NCI-H1436 (cell line): ENCODE measurements around the gene PRMT3.
"Not testable (repeated sequence)": the region's sequence is repeated elsewhere in the genome, so short reads cannot be mapped to it uniquely, and the experiment has no call there.

Experiments used
- DNase-seq: peaks from one replicate; lab custom pipeline; 2025; lab: John Stamatoyannopoulos, UW

Gene PRMT3

DNA sequence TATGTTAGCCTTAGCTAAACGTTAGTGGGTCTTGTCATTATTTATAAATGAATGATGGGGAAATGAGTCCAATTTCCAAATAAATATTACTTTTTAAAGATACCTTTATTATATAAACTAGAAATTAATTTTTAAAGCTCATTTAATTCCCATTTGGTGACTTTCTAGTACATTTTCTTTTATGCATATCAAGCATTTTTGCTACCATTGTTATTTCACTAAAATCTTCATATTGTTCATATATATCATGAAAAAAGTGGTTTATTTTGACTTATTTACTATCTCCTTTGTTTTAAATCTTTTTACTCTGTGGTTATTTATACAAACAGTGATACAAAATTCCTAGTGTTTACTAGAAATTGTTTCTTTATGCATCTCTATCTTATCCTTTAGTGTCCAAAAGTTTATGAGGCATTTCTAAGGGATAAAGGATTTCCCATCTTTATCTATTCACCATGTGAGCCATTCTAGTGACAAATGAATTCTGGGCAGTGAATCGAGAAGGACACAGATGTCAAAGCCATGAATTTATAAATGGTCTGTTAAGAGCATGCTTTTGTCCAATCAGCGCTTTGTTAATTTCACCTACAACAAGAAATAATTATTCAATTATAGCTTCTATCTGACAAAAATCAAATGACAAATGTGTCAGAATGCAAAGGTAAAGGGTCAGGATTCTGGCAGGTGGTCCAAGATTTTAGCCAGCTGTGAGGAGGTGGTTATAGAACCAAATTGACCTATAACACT is 70.6 kb downstream of the PRMT3 start:
- DNase-seq = no peak

DNA sequence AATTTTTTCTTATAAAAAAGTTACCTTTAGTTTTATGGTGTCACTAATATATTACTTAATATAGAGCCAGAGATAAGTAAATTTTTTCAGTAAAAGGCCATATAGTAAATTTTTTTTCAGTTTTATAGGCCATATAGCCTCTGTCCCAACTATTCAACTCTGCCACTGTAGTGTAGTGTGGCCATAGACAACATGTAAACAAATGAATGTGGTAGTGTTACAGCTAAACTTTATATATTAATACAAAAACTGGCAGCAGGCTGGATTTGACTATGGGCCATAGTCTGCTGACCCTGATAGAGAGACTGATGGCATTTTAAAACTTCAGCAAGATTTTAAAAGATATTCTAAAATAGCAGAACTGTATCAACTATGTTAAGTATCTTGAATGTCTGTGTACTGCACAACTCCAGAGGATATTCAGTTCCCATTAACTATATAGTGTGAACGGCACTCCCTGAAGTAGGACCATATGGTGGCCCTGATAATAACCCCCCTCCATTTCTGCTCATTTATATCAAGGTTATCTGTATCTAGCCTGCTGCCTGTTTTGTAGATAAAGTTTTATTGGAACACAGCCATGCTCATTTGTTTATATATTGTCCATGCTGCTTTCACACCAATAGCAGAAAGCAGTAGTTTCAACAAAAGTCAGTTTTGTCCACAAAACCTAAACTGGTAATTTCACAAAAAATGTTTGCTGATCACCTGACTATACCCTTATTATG is 71.6 kb downstream of the PRMT3 start:
- no peak for DNase-seq

DNA sequence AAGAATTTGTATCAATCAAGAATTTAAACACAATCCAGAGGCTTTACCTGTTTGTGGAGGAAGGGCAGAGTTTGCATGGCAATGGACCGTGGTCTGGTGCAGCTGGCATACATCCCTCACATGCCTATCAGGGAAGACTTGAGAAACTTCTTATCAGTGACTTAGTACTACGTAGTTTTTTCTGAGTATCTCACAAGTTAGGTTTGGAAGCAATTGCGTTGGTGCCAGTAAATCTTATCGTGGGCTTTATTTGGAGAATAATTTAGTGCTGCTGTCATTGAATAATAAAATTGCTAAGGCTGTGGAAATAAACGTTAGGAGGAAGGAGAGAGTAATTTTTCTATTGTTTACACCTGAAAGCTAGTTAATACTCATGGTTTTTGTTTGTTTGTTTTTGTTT is 72.3 kb downstream of the PRMT3 start:
- no peak for DNase-seq

DNA sequence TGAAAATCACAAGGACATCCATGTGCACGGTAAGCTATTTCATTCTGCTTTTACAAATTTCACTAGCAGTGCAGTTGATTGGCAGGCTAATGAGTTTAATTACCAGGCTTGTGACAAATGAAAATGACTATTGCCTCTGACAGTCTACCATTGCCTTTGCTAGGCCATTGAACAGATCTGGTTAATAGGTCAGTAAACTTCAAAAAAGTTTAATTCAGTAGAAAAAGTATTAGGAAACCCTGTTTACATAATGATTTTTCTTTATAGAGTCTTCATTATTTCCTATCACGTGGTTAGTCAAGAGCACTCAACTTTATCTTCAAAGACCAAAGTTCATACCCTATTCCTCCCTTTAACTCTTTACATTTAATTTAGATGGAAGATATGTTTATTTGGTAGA is 77.0 kb downstream of the PRMT3 start:
- DNase-seq = peak; percentile 12

DNA sequence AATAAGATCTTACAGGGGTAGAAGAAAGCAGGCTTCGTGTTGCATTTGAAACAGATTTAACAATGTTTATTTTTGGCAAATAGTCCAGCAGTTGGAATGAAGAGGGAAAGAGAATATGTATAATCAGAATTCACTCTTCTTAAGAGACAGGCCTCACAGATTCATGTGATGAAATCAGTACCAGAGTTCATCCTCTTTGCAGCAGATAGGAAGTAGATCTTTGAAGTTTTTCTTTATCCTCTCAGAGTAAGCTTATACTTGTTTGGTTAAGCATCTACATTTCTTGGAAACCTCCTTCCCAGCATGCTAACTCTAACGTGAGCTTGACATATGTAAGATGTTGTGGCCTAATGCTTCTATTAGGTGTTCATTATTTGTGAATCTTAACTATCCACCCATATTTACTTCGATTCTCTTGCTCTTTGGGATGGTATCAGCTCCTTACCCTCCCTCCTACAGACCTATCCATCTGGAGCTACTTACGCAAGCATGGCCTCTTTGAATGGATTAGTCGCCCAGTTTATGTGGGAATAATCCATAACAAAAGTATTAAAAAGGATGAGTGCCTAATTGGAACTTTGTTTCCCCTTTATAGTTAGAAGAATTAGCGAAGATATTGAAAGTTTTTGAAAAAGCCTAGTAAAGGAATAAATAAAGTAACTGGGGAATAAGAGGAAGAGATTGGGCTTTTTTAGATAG is 80.1 kb downstream of the PRMT3 start:
- DNase-seq = no peak

DNA sequence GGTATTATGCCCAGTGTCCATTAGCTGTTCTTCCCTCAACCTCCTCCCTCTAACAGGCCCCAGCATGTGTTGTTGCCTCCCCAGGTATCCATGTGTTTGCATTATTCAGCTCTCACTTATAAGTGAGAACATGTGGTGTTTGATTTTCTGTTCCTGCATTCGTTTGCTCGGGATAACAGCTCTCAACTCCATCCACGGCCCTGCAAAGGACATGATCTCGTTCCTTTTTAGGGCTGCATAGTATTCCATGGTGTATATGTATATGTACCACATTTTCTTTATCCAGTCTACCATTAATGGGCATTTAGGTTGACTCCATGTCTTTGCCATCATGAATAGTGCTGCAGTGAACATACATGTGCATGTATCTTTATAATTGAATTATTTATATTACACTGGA is 82.8 kb downstream of the PRMT3 start:
- DNase-seq = no peak

DNA sequence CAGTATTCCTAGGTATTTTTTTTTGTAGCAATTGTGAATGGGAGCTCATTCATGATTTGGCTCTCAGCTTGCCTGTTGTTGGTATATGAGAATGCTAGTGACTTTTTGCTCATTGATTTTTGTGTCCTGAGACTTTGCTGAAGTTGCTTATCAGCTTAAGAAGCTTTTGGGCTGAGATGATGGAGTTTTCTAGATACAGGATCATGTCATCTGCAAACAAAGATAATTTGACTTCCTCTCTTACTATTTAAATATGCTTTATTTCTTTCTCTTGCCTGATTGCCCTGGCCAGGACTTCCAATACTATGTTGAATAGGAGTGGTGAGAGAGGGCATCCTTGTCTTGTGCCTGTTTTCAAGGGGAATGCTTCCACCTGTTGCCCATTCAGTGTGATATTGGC is 84.4 kb downstream of the PRMT3 start:
- DNase-seq = not testable (repeated sequence)

DNA sequence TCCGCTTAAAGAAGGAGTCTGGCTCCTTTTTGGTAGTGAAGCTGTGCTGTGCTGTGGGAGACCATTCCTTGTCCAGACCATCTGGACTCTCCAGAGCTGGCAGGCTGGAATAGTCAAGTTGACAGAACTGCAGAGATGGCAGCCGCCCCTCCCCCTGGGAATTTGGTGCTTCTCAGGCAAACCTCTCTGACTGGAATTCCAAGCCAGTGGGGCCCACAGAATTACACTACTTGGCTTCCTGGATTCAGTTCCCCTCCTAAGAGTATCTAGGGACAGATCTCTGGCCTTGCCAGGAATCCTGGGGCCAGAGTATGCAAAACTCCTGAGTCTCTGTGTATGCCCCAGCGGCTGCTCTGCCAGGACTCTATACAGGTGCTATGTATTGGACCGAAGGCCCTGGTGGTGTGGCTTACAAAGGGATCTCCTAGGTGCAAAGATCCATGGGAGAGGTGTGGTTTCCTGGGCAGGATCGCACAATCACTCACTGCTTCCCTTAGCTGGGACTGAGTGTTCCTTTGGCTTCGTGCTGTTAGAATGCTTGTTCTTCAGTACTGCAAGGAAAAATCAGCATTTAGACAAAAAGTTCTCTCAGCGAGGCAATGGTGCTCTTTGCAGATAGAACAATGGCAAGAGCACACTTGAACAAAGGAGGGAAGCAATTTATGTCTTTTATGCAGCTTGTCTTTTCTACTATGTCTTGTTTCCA is 86.8 kb downstream of the PRMT3 start:
- peak; percentile 11 for DNase-seq

DNA sequence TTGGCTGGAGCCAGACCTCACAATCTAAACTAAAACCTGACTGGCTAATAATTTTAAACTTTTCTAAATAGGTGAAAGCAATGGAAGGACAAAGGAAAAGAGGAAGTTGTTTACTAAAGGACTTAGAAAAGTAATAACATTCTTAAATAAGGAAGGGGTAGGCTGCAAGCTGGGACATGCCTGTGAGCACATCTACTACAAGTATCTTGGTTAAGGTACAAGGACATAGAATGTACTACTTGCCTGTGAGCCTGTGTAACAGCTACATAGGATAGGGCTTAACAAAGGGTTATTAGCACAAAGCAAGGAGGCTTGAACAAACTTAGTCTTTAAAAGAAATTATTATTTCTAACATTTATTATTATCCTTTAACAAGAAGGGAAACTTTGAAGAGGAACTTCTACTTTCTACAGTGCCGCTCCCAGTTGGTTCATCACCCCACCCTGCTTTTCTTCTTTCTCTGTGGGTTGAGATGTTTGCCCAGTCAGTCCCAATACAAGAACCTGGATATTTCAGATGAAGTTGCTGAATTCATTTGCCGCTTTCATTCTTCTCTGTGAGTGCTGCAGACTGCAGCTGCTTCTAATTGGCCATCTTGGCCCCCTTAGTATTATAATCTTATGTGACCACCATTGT is 87.5 kb downstream of the PRMT3 start:
- no peak for DNase-seq

DNA sequence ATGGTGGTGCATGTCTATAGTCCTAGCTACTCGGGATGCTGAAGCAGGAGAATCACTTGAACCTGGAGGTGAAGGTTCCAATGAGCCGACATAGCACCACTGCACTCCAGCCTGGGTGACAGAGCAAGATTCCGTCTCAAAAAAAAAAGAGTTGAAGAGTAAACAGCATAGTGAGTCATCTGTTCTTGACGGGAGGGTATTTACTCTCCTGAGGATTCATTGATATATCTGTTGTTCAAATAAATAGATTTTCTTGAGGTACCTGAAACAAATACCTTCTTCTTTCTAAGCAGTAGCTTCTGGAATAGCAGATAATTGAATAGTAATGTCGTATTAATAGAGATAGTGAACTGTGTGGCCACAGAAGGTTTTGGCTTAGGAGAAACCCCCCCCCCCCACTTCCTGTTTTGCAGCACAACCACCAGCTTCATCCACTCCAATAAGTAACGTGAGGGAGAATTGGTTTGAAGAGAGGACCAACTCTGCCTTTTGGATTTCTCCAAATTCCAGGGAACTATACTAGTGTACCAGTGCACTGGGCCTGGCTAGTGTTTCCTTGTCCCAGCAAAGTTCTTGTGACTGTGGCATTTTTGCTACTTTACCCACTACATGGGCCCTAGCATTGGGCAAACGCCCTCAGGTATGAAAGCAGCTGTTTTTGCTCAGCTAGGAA is 90.0 kb downstream of the PRMT3 start:
- no peak for DNase-seq

DNA sequence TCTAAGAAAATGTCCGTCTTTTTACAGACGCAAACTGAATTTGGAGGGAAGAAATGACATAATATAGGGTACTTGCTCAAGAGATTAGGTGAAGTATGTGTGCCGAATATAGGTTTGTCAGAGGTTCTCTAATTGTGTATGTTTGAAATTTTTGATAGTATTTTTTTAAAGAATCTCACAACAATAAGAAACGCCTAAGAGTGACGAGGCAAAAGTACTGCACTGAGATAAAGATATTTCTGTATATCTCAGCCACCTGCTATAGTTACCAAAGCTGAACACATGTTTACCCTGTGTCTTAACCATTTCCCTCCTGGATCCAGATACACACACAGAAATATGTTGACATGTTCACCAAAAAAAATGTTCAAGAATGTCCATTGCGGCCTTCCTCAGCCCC is 92.0 kb downstream of the PRMT3 start:
- no peak for DNase-seq

DNA sequence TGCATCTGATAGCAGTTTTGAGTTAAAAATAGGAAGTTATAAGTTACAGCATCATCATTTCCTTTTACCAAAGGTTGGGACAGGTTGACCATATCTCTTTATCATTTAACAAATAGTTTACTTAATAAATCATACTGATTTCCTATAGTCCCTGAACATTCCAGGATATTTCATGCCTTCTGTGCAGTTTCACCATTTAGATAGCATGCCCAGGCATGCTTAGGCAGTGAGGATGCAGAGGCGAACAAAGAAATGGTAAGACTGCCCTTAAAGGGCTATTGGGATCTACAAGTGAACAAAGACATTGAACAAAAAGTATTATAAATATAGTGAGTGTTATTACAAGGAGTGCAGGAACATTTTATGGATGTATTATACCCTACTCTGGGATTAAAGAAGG is 96.4 kb downstream of the PRMT3 start:
- DNase-seq = no peak

DNA sequence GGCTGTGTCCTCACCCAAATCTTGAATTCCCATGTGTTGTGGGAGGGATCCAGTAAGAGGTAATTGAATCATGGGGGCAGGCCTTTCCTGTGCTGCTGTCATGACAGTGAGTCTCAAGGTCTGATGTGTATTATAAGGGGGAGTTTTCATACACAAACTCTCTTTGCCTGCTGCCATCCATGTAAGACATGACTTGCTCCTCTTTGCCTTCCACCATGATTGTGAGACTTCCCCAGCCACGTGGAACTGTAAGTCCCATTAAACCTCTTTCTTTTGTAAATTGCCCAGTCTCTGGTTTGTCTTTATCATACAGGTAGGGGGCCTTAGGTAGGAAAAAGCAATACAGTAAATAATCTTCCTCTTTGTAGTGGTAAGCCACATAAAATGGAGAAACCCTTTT is 96.9 kb downstream of the PRMT3 start:
- DNase-seq = not testable (repeated sequence)

DNA sequence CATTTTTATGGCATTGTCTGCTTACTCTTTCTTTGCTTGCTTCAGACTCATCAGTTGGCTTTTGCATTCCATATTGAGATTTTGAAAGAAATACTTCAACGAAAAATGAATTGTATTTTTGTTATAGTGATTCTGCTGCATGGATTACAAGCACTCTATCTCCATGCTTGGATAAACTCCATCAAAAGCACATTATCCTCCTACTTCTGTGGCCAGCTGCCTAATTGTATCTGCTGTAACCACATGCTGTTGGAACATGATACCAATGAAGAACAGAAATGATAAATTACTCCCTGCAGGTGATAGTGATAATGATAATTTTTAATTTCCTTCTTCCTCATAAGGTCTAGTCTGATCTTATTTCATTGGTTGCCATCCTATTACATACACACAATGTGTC is 100.8 kb downstream of the PRMT3 start:
- DNase-seq = peak; percentile 89

DNA sequence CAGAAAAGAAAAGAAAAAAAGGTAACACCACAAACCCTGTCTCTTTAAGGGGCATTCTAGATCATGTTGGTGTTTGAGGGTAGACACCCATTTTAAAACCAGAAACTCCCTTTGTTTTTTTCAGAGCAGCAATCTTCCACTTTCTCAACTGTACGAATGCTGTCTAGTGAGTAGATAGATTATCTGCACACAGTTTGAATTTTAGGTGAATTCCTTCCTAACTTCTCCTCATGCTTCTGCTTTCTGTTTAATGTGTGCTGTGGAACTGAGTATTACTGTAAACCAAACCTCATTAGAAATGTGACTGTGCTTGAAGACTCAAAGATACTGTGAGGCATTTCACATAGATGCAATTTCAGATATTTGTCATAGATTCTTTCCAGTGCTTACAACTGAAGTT is 102.4 kb downstream of the PRMT3 start:
- no peak for DNase-seq

DNA sequence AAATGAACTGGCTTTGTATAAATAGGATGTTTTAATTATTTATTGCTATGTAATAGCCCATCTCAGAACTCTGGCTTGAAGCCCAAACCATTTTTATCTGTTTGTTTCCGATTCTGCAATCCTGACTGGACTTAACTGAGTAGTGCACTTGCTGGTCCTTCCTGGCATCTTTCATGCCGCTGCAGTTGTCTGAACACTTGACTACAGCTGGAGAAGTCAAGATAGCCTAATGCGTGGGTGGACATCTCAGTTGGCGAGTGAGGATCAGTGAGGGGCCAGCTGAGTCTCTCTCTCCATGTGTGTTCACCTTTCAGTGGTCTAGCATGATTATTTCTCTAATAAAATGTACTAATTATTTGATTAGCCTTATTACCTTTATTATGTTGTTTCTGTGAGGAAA is 105.8 kb downstream of the PRMT3 start:
- no peak for DNase-seq

DNA sequence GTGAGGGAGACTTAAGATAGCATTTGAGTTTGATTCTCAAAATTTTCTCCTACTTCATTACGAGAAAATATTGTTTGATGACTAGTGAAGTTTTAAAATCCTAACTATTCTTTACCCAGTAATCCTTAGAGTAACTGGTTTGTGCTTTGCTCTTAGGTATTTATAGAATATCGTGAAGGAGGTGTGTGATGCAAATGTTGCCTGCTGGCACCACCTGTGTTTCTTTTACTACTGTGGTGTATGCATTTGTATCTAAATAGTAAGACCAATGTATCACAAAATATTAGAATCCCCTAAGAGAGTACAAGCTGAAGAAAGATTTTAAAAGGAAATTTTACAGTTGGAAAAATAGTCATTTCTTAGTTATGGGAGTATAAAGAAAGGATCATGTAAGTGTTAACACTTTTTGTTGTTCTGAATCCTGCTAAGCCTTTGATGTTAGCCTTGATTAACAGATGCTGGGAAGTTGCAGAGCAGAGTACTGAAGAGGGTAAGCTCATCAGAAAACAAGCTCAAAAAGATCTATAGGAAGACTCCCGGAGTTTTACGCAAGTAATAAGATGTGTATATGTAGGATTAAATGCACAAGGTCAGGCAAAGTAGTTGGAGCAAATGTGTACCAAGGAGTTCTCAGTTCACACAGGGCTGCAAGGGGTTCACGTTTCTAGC is 109.7 kb downstream of the PRMT3 start:
- no peak for DNase-seq

DNA sequence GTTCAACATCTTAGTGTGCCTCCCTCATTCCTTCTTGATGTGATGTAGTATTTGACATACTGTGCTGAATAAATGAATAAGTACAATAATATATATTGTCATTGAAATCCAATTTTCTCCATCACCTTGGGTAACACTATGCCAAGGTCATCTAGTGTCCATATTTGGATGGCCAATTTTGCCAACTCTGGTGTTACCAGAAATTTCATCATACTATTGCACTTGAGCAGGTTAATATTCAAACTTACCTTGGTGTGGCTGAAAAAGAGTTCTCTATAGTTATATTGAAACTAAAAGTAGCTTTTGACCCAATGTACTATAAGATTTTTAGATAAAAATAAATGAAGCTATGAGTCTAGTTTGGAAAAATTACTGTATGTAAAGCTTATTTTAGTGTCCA is 113.7 kb downstream of the PRMT3 start:
- DNase-seq = no peak

DNA sequence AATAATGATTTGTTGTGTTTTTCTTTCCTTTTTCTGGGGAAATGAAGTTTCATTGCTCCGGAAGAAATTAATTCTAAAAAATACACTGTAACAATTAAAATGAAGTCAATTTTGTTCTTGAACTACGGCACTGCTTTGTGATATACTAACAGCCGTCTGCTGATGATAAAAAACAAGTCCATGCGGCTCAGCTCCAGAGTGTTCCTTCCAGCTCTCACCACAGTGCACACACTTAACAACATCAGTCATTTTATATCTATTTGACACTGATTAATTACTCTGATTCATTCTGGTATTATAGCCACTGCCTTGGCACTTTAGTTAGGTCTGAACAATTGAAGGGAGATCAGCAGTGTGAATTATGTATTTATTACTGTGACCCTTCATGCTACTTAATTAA is 114.5 kb downstream of the PRMT3 start:
- no peak for DNase-seq

DNA sequence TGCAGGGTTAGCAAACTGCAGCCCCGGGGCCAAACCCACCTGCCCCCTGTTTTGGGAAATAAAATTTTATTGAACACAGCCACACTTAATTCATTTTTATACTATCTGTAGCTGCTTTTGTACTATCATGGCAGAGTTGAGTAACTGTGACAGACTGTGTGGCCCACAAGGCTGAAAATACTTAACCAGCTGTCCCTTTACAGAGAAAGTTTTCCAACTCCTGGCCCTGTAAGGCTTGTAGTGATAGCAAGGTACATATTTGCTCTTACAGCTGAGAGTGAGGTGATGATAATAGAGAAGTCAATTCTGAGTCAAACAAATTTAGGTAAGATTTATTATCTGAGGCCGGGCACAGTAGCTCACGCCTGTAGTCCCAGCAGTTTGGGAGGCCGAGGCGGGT is 124.5 kb downstream of the PRMT3 start:
- DNase-seq = no peak

DNA sequence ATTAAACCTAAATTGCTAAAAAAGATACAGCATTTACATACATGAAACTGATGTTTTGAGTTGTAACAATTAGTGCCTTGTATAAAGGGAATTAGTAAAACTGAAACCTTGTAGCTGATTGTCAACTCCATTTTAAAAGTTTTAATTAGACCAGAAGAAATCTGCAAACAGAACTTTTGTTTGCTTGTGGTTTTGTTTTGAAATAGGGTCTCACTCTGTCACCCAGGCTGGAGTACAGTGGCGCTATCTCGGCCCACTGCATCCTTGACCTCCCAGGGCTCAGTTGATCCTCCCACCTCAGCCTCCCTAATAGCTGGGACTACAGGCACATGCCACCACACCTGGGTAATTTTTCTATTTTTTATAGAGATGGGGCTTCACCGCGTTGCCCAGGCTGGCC is 125.4 kb downstream of the PRMT3 start:
- no peak for DNase-seq
